ENCODE results near the gene HSD3B1.
"Not testable (repeated sequence)": the region's sequence is repeated elsewhere in the genome, so short reads cannot be mapped to it uniquely, and the experiment has no call there.

HSD3B1 gene

GRCh38 chr1:119490925-119491324 lies 16.1 kb upstream of the HSD3B1 start:
- DNase-seq (ENCODE audit: low spot score): no peak

GRCh38 chr1:119492763-119493162 lies 14.2 kb upstream of the HSD3B1 start:
- no peak for DNase-seq (ENCODE audit: low spot score)

GRCh38 chr1:119504831-119505230 lies 2.2 kb upstream of the HSD3B1 start:
- DNase-seq (ENCODE audit: low spot score): no peak

- DNase-seq (ENCODE audit: low spot score): no peak
Measured at GRCh38 chr1:119510046-119510445, 3.0 kb downstream of the HSD3B1 start.

- no peak for DNase-seq (ENCODE audit: low spot score)
Measured at GRCh38 chr1:119515221-119515620, 8.2 kb downstream of the HSD3B1 start.

- DNase-seq (ENCODE audit: low spot score): no peak
Measured at GRCh38 chr1:119516247-119516646, 9.2 kb downstream of the HSD3B1 start.

GRCh38 chr1:119516680-119517079 lies 9.7 kb downstream of the HSD3B1 start:
- no peak for DNase-seq (ENCODE audit: low spot score)

- DNase-seq (ENCODE audit: low spot score): not testable (repeated sequence)
Measured at GRCh38 chr1:119517667-119518066, 10.7 kb downstream of the HSD3B1 start.

GRCh38 chr1:119531606-119532323 lies 24.8 kb downstream of the HSD3B1 start:
- no peak for DNase-seq (ENCODE audit: low spot score)

- DNase-seq (ENCODE audit: low spot score): no peak
Measured at GRCh38 chr1:119532324-119532910, 25.4 kb downstream of the HSD3B1 start.

- no peak for DNase-seq (ENCODE audit: low spot score)
Measured at GRCh38 chr1:119535381-119535780, 28.4 kb downstream of the HSD3B1 start.

GRCh38 chr1:119537966-119538365 lies 31.0 kb downstream of the HSD3B1 start:
- DNase-seq (ENCODE audit: low spot score): no peak

- DNase-seq (ENCODE audit: low spot score): no peak
Measured at GRCh38 chr1:119539636-119540035, 32.6 kb downstream of the HSD3B1 start.

- DNase-seq (ENCODE audit: low spot score): no peak
Measured at GRCh38 chr1:119541389-119541788, 34.4 kb downstream of the HSD3B1 start.

GRCh38 chr1:119542492-119542946 lies 35.5 kb downstream of the HSD3B1 start:
- DNase-seq (ENCODE audit: low spot score): no peak

- DNase-seq (ENCODE audit: low spot score): no peak
Measured at GRCh38 chr1:119544165-119544762, 37.3 kb downstream of the HSD3B1 start.

- DNase-seq (ENCODE audit: low spot score): no peak
Measured at GRCh38 chr1:119546641-119547040, 39.6 kb downstream of the HSD3B1 start.

GRCh38 chr1:119547306-119547705 lies 40.3 kb downstream of the HSD3B1 start:
- DNase-seq (ENCODE audit: low spot score): no peak

- DNase-seq (ENCODE audit: low spot score): no peak
Measured at GRCh38 chr1:119547805-119548204, 40.8 kb downstream of the HSD3B1 start.

GRCh38 chr1:119549719-119550132 lies 42.7 kb downstream of the HSD3B1 start:
- peak; percentile 53 for DNase-seq (ENCODE audit: low spot score)

- no peak for DNase-seq (ENCODE audit: low spot score)
Measured at GRCh38 chr1:119550381-119550780, 43.4 kb downstream of the HSD3B1 start.

GRCh38 chr1:119551218-119551617 lies 44.2 kb downstream of the HSD3B1 start:
- DNase-seq (ENCODE audit: low spot score): no peak

- DNase-seq (ENCODE audit: low spot score): not testable (repeated sequence)
Measured at GRCh38 chr1:119552656-119553055, 45.6 kb downstream of the HSD3B1 start.

All from GM03348 (cell line).